ENCODE measurements around the gene PDGFRA.
"Not testable (repeated sequence)": the region's sequence is repeated elsewhere in the genome, so short reads cannot be mapped to it uniquely, and the experiment has no call there.

Gene PDGFRA

DNA sequence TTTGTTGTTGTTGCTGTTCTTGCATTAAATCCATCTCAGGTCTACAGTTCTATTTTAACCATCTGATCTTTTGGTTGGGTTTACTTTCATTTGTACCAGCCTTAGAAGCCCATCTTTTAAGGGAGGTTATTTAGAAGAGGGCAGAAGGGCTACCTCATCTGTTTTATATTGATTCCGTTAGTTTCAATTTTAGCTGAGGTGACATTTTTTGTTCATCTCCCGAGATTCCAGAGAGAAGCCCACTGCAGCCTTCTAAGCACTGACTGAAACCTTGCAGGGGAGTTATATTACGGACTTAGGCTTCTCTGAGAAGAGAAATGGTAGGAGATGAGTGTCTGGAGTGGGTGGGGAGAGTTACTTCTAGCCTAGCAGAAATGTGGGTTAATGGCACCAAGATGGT is 101.8 kb downstream of the PDGFRA start:
- DNase-seq: no peak

- no peak for DNase-seq
These were observed 103.4 kb downstream of the PDGFRA start for GRCh38 chr4:54332542-54332941.

- DNase-seq: no peak
These were observed 104.6 kb downstream of the PDGFRA start for GRCh38 chr4:54333657-54334056.

DNA sequence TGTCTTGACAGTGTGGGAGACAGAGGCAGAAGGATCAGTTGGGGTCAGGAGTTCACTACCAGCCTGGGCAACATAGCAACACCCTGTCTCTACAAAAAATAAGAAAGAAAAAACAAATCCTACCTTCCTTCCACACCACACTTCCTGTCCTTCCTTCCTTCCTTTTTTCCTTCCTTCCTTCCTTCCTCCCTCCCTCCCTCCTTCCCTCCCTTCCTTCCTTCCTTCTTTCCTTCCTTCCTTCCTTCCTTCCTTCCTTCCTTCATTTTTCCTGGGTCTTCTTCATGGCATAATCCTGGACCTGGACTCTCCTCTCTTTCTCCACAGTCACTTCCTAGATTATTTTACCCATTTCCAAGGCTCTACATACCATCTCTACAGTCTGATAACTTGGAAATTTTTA is 105.7 kb downstream of the PDGFRA start:
- not testable (repeated sequence) for DNase-seq

DNA sequence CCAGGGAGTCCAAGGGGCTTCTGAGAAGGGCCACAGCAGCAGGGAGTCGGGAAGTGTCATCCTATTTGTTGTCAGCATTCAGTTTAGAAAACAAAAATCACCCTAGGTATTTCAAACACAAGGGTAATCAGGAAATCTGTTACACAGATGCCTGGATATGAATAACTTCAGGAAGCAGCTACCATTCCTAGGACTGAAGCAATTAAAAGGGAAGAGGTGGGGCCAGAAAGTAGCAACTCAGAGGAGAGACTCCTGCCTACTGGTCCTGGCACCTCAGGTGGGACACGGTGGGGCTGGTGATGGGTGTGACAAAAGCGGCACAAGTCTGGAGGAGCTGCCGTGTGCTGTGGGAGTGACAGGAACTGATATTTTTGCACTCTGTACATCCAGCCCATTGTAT is 107.9 kb downstream of the PDGFRA start:
- no peak for DNase-seq

GRCh38 chr4:54342067-54342466 is 113.0 kb downstream of the PDGFRA start:
- DNase-seq: not testable (repeated sequence)
